ENCODE measurements around the gene CPEB1.

DNA sequence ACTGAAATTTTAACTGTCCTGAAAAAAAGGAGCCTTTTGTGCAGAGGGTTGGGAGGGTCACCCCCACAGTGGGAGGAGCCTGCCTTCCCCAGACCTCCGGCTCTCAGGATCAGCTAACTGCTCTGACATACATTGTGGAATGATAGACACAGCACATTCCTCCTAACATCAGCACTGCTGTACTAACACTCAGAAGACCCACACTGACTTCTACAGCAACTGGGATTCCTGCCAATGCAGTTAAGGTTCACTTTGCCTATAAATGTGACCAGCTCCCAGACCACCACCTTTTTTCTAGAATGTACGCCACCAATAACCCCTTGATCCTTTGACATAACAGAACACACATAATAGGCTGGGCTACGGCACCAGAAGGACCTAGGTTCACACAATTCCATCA, 3.2 kb downstream of the CPEB1 start:
- TF ChIP-seq CTCF (IDR thresholded peaks at IDR 0.05) (no peak), EP300 (IDR thresholded peaks at IDR 0.05) (no peak), POLR2A (IDR thresholded peaks at IDR 0.05) (no peak), POLR2AphosphoS5 (IDR thresholded peaks at IDR 0.05) (no peak)

Data from stomach (tissue), 4 donors.